A549 (cell line): ENCODE results near the gene PBX4. TPM values are rescaled to one million over a fixed set of nuclear protein-coding genes. Genes with fewer than 3 reads are reported as not detected.

ENCODE experiments used
- ATAC-seq, 2 experiments: fragments of 200-7000 bp in 1 of 2; fragments of >200 bp in 1 of 2; cut with Nextera tagmentation in 1 of 2; cut with Tn5 transposase in 1 of 2; 3 replicates each; pipeline versions ENCODE4 v1.8.0 to v1.9.1; 2018 to 2020; ENCODE audit warnings: mild to moderate bottlenecking in 1 of 2, moderate library complexity in 1 of 2
- CTCF ChIA-PET: fragments of 300-600 bp; sonication (Branson Sonifier 250); formaldehyde crosslinking; extraction: SDS; loops from one replicate; lab custom pipeline; 2021; ENCODE audit warnings: antibody characterized with exemption, inconsistent platforms; lab: Yijun Ruan, JAX
- POLR2A ChIA-PET: fragments of 350-600 bp; formaldehyde crosslinking; extraction: SDS; loops from one replicate; lab custom pipeline; 2021; ENCODE audit warnings: antibody characterized with exemption, inconsistent platforms; lab: Yijun Ruan, JAX
- DNase-seq, 2 experiments: peaks; one replicate each; pipeline versions ENCODE4 v3.0.0 to v3.0.0-alpha.2; 2011 to 2016; ENCODE audit warnings: low read depth in 1 of 2, low spot score in 1 of 2
- FAIRE-seq: peaks from 2 replicates; lab custom pipeline; 2011; peaks lifted over from hg19 to GRCh38; lab: Jason Lieb, UNC
- H3K27ac ChIP-seq, 2 experiments: fragments of >200 bp; sonication (Bioruptor Twin); formaldehyde crosslinking; 3 replicates each; pipeline ENCODE4 v1.5.1; 2016 to 2017
- H3K4me1 ChIP-seq: fragments of >200 bp; sonication (Bioruptor Twin); formaldehyde crosslinking; 3 replicates; pipeline ENCODE4 v1.6.1; 2016
- H3K4me2 ChIP-seq: fragments of >200 bp; sonication (Bioruptor Twin); formaldehyde crosslinking; 3 replicates; pipeline ENCODE4 v1.6.1; 2016
- H3K4me3 ChIP-seq: fragments of >200 bp; sonication (Bioruptor Twin); formaldehyde crosslinking; 3 replicates; pipeline ENCODE4 v1.5.1; 2016
- H3K9me3 ChIP-seq: fragments of >200 bp; sonication (Bioruptor Twin); formaldehyde crosslinking; 3 replicates; pipeline ENCODE4 v1.6.1; 2016
- CBX8 ChIP-seq: fragments of 200-600 bp; sonication (generic); IDR thresholded peaks from 2 replicates; pipeline ENCODE4 v1.6.1; 2016
- EP300 ChIP-seq, 2 experiments: fragments of >200 bp; sonication (Bioruptor Twin); formaldehyde crosslinking; IDR thresholded peaks; 2 replicates in 1 of 2; 3 replicates in 1 of 2; pipeline ENCODE4 v1.6.1; 2016 to 2017
- FOSB ChIP-seq: fragments of 250-450 bp; sonication (Bioruptor Pico); IDR thresholded peaks from 2 replicates; pipeline ENCODE4 v1.5.0; 2020; ENCODE audit warnings: mild to moderate bottlenecking, moderate library complexity
- FOSL2 ChIP-seq, 2 experiments: fragments of 450-650 bp in 1 of 2; fragments of >200 bp in 1 of 2; sonication (Bioruptor Twin) in 1 of 2; formaldehyde crosslinking; IDR thresholded peaks; 2 replicates each; pipeline versions ENCODE4 v1.5.0 to v1.6.1; 2016 to 2020; ENCODE audit warnings: mild to moderate bottlenecking in 1 of 2, moderate library complexity in 1 of 2
- GATA3 ChIP-seq: IDR thresholded peaks from 2 replicates; pipeline ENCODE4 v1.6.1; 2012; ENCODE audit warnings: borderline replicate concordance
- HDAC2 ChIP-seq: fragments of 200-600 bp; sonication (generic); IDR thresholded peaks from 2 replicates; pipeline ENCODE4 v1.6.1; 2016
- HEYL ChIP-seq: fragments of 250-450 bp; sonication (Bioruptor Pico); IDR thresholded peaks from 2 replicates; pipeline ENCODE4 v1.8.0; 2021; ENCODE audit warnings: mild to moderate bottlenecking, moderate library complexity
- HOXA7 ChIP-seq: fragments of 250-450 bp; sonication (Bioruptor Pico); IDR thresholded peaks from 2 replicates; pipeline ENCODE4 v1.5.0; 2020; ENCODE audit warnings: mild to moderate bottlenecking, moderate library complexity
- HOXB13 ChIP-seq: fragments of 250-450 bp; sonication (Bioruptor Pico); IDR thresholded peaks from 2 replicates; pipeline ENCODE4 v1.5.0; 2020; ENCODE audit warnings: low read depth, mild to moderate bottlenecking, moderate library complexity
- KDM5A ChIP-seq: fragments of 200-600 bp; sonication (generic); IDR thresholded peaks from 2 replicates; pipeline ENCODE4 v1.6.1; 2016; ENCODE audit warnings: antibody characterized with exemption, mild to moderate bottlenecking
- MAFK ChIP-seq: fragments of 450-650 bp; IDR thresholded peaks from 2 replicates; pipeline ENCODE4 v1.6.1; 2014; ENCODE audit not compliant: partially characterized antibody
- NPAS2 ChIP-seq: fragments of 250-450 bp; sonication (Bioruptor Pico); IDR thresholded peaks from 2 replicates; pipeline ENCODE4 v1.8.0; 2022; ENCODE audit warnings: mild to moderate bottlenecking, moderate library complexity, borderline replicate concordance
- PHF8 ChIP-seq: fragments of 200-600 bp; sonication (generic); IDR thresholded peaks from 2 replicates; pipeline ENCODE4 v1.6.1; 2016; ENCODE audit warnings: low read depth, mild to moderate bottlenecking, antibody characterized with exemption, moderate library complexity, borderline replicate concordance
- TFCP2L1 ChIP-seq: fragments of 250-450 bp; sonication (Bioruptor Pico); IDR thresholded peaks from 2 replicates; pipeline ENCODE4 v1.5.0; 2021; ENCODE audit warnings: mild to moderate bottlenecking
- ZC3H11A ChIP-seq: fragments of 450-650 bp; IDR thresholded peaks from 2 replicates; pipeline ENCODE4 v1.6.1; 2014; ENCODE audit warnings: antibody characterized with exemption, mild to moderate bottlenecking
- ZFP36 ChIP-seq: fragments of 450-650 bp; IDR thresholded peaks from 2 replicates; pipeline ENCODE4 v1.6.1; 2014; ENCODE audit warnings: borderline replicate concordance; ENCODE audit not compliant: partially characterized antibody
- ZSCAN20 ChIP-seq: fragments of 250-450 bp; sonication (Bioruptor Pico); IDR thresholded peaks from 2 replicates; pipeline ENCODE4 v1.8.0; 2022; ENCODE audit warnings: mild to moderate bottlenecking, moderate library complexity
- WGBS: methylation state at CpG from one replicate; pipeline ENCODE4 v1.1.6; 2017; ENCODE audit errors: missing lambda C conversion rate; 5-methylcytosine and 5-hydroxymethylcytosine counted together
- polyA plus RNA-seq, 4 experiments: library from polyadenylated mRNA; depleted of rRNA in 3 of 4; stranded (reverse); fragments of >200 nt; fragmentation: RNase III in 1 of 4; extraction: RNeasy Plus Mini Kit Qiagen cat#74134 plus additional on column Dnase treatment in 1 of 4; gene quantifications; 2 replicates in 3 of 4; 3 replicates in 1 of 4; pipeline ENCODE4 v1.2.3, GENCODE V29; 2011 to 2017
- TF ChIP-seq, protein P1 (sequence below): IDR thresholded peaks from 2 replicates; pipeline ENCODE4 v1.6.1; 2012; ENCODE audit warnings: low read depth, borderline replicate concordance
- TF ChIP-seq, protein P2 (sequence below): fragments of 200-600 bp; sonication (generic); IDR thresholded peaks from 2 replicates; pipeline ENCODE4 v1.6.1; 2016; ENCODE audit warnings: antibody characterized with exemption, mild to moderate bottlenecking, moderate library complexity
- TF ChIP-seq, protein P3 (sequence below): fragments of 250-450 bp; sonication (Bioruptor Pico); IDR thresholded peaks from 2 replicates; pipeline ENCODE4 v1.5.0; 2021; ENCODE audit warnings: mild to moderate bottlenecking, moderate library complexity, borderline replicate concordance
- TF ChIP-seq, protein P4 (sequence below): fragments of 450-650 bp; IDR thresholded peaks from 2 replicates; pipeline ENCODE4 v1.6.1; 2014; ENCODE audit warnings: antibody characterized with exemption

PBX4 gene
- polyA plus RNA-seq, 2 of the 4 experiments (the other 2 are of a cell fraction): 0.70 to 0.90 TPM

DNA sequence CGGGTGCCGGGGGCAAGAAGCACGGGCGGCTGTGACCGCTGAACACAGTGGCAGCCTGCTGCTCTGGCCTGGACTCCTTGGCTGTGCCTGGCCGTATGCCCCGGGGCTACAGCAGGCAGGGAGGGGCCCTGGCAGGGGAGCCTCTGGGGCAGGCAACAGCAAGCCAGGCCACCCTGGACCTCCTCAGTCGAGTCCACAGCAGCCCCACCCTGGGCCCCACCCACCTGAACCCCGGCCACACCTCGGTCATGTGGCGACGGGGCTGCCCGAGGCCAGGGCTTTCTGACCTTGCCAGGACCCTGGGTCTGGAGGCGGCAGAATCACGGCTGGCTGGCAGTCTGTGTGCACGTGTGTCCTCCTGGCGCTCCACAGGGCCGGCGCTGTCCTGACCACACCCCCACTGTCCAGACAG is 71.7 kb downstream of the PBX4 start:
- DNase-seq: no peak

DNA sequence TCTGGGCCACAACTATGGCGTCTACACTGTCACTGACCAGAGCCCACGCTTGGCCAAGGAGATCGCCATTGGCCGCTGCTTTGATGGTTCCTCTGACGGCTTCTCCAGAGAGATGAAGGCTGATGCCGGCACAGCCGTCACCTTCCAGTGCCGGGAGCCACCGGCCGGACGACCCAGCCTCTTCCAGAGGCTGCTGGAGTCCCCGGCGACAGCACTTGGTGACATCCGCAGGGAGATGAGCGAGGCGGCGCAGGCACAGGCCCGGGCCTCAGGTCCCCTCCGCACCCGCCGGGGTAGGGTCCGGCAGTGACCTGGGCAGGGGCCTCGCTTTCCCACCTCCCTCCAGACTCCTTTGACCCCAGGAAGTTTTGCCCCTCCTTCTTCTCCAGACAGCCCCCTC is 72.8 kb downstream of the PBX4 start:
- Histone ChIP-seq H3K4me2 (no peak overlapping the region), H3K27ac (no peak overlapping the region), H3K4me1 (no peaks in the 10 kb centered on the region), H3K4me3 (no peak overlapping the region), H3K9me3 (no peaks in the 10 kb centered on the region)
- ChIA-PET POLR2A (no interaction called here), CTCF (interaction anchor here (1.3 to 1.7 kb wide), 2 partner anchors 9 to 98 kb away, joined by 5 to 6 read pairs; partner anchors contain the start of gene GMIP)
- DNase-seq (no peak), ATAC-seq (no peak), FAIRE-seq (no peak)
- TF ChIP-seq HDAC2: no peak
- TF ChIP-seq ZSCAN20: no peak
- WGBS: 92% methylated on average over 5 of the region's 23 CpGs

More for the DNA sequence above, 71.7 kb downstream of the PBX4 start:
- TF ChIP-seq FOSL2 (IDR thresholded peaks at IDR 0.05) (no peak), FOSL2 (CRISPR knock-in tag; IDR thresholded peaks at IDR 0.05) (no peak), CBX8 (no peak), NPAS2 (CRISPR knock-in tag) (no peak), ZFP36 (no peak), ZC3H11A (no peak), HOXB13 (CRISPR knock-in tag) (no peak), EP300 (IDR thresholded peaks at IDR 0.05) (no peak), FOSB (CRISPR knock-in tag) (no peak), PHF8 (no peak), TFCP2L1 (CRISPR knock-in tag) (no peak), HOXA7 (CRISPR knock-in tag) (no peak), MAFK (no peak), GATA3 (no peak), KDM5A (no peak)
- TF ChIP-seq, protein P1, sequence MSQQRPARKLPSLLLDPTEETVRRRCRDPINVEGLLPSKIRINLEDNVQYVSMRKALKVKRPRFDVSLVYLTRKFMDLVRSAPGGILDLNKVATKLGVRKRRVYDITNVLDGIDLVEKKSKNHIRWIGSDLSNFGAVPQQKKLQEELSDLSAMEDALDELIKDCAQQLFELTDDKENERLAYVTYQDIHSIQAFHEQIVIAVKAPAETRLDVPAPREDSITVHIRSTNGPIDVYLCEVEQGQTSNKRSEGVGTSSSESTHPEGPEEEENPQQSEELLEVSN: no peak
- TF ChIP-seq, protein P2, sequence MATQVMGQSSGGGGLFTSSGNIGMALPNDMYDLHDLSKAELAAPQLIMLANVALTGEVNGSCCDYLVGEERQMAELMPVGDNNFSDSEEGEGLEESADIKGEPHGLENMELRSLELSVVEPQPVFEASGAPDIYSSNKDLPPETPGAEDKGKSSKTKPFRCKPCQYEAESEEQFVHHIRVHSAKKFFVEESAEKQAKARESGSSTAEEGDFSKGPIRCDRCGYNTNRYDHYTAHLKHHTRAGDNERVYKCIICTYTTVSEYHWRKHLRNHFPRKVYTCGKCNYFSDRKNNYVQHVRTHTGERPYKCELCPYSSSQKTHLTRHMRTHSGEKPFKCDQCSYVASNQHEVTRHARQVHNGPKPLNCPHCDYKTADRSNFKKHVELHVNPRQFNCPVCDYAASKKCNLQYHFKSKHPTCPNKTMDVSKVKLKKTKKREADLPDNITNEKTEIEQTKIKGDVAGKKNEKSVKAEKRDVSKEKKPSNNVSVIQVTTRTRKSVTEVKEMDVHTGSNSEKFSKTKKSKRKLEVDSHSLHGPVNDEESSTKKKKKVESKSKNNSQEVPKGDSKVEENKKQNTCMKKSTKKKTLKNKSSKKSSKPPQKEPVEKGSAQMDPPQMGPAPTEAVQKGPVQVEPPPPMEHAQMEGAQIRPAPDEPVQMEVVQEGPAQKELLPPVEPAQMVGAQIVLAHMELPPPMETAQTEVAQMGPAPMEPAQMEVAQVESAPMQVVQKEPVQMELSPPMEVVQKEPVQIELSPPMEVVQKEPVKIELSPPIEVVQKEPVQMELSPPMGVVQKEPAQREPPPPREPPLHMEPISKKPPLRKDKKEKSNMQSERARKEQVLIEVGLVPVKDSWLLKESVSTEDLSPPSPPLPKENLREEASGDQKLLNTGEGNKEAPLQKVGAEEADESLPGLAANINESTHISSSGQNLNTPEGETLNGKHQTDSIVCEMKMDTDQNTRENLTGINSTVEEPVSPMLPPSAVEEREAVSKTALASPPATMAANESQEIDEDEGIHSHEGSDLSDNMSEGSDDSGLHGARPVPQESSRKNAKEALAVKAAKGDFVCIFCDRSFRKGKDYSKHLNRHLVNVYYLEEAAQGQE: no peak
- TF ChIP-seq, all 56 proteins: peak for 0
- no peak overlapping the region for H3K4me2 ChIP-seq
- FAIRE-seq (no peak), ATAC-seq (no peak; a peak in 1 of 6 replicates)
- no peak overlapping the region for H3K4me3 ChIP-seq
- no peaks in the 10 kb centered on the region for H3K9me3 ChIP-seq
- H3K27ac ChIP-seq: no peak overlapping the region
- ChIA-PET CTCF (interaction anchor here (1.7 to 12.3 kb wide), 2 partner anchors 8 to 17 kb away, joined by 5 to 79 read pairs; partner anchors contain the start of gene YJEFN3), POLR2A (no interaction called here)
- H3K4me1 ChIP-seq: no peaks in the 10 kb centered on the region
- 68% methylated on average over 3 of the region's 19 CpGs for WGBS

DNA sequence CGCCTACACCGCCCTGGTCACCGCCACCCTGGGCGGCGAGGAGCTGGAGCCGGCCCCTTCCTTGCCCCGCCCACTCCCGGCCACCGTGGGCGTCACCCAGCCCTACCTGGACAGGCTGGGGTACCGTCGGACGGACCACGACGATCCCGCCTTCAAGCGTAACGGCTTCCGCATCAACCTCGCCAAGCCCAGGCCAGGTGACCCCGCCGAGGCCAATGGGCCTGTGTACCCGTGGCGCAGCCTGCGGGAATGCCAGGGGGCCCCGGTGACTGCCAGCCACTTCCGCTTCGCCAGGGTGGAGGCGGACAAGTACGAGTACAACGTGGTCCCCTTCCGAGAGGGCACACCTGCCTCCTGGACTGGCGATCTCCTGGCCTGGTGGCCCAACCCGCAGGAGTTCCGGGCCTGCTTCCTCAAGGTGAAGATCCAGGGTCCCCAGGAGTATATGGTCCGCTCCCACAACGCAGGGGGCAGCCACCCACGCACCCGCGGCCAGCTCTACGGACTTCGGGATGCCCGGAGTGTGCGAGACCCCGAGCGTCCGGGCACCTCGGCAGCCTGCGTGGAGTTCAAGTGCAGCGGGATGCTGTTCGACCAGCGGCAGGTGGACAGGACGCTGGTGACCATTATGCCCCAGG is 73.4 kb downstream of the PBX4 start:
- Histone ChIP-seq H3K4me3 (no peak overlapping the region), H3K4me2 (no peak overlapping the region), H3K4me1 (no peaks in the 10 kb centered on the region), H3K9me3 (no peaks in the 10 kb centered on the region), H3K27ac (no peak overlapping the region)
- TF ChIP-seq, protein P3, sequence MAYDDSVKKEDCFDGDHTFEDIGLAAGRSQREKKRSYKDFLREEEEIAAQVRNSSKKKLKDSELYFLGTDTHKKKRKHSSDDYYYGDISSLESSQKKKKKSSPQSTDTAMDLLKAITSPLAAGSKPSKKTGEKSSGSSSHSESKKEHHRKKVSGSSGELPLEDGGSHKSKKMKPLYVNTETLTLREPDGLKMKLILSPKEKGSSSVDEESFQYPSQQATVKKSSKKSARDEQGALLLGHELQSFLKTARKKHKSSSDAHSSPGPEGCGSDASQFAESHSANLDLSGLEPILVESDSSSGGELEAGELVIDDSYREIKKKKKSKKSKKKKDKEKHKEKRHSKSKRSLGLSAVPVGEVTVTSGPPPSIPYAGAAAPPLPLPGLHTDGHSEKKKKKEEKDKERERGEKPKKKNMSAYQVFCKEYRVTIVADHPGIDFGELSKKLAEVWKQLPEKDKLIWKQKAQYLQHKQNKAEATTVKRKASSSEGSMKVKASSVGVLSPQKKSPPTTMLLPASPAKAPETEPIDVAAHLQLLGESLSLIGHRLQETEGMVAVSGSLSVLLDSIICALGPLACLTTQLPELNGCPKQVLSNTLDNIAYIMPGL: no peak
- TF ChIP-seq CBX8 (no peak), HEYL (CRISPR knock-in tag) (no peak), HOXA7 (CRISPR knock-in tag) (no peak)
- TF ChIP-seq, protein P4, sequence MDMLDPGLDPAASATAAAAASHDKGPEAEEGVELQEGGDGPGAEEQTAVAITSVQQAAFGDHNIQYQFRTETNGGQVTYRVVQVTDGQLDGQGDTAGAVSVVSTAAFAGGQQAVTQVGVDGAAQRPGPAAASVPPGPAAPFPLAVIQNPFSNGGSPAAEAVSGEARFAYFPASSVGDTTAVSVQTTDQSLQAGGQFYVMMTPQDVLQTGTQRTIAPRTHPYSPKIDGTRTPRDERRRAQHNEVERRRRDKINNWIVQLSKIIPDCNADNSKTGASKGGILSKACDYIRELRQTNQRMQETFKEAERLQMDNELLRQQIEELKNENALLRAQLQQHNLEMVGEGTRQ: no peak
- no peak for FAIRE-seq
- no peak for ATAC-seq
- POLR2A ChIA-PET: no interaction called here
- no CpG with 5 or more reads among the region's 53 CpGs for WGBS
- CTCF ChIA-PET: interaction anchor here (1.3 to 2.1 kb wide), 3 partner anchors 9 to 98 kb away, joined by 5 to 10 read pairs (median 6); partner anchors contain the start of gene GMIP
- DNase-seq: no peak
